Activated T-cell treated with anti-CD3 and anti-CD28 coated beads, Interleukin-2, amount 50 U/mL, for 24 hours (primary cell): ENCODE data around the gene LBX1.

ENCODE experiments used
- DNase-seq: peaks from one replicate; pipeline ENCODE4 v3.0.0-alpha.2; 2020
- H3K27ac Mint-ChIP-seq: 2 replicates; pipeline ENCODE4 v1.8.0; 2020; ENCODE audit warnings: mild to moderate bottlenecking, mixed read lengths
- H3K27me3 Mint-ChIP-seq: 2 replicates; pipeline ENCODE4 v1.8.0; 2020; ENCODE audit warnings: mixed read lengths
- H3K36me3 Mint-ChIP-seq: 2 replicates; pipeline ENCODE4 v1.8.0; 2020; ENCODE audit warnings: low read depth, mixed read lengths
- H3K4me1 Mint-ChIP-seq: 2 replicates; pipeline ENCODE4 v1.8.0; 2020; ENCODE audit warnings: low read depth, mixed read lengths
- H3K4me3 Mint-ChIP-seq: 2 replicates; pipeline ENCODE4 v1.8.0; 2020; ENCODE audit warnings: mild to moderate bottlenecking, moderate library complexity, mixed read lengths
- H3K9me3 Mint-ChIP-seq: 2 replicates; pipeline ENCODE4 v1.8.0; 2020; ENCODE audit warnings: mixed read lengths

The LBX1 gene

GRCh38 chr10:101234333-101234732, 5.1 kb upstream of the LBX1 start:
- no peak for DNase-seq
- peaks cover 93% of the 10 kb centered on the region for H3K27me3 Mint-ChIP-seq
- peaks cover 21% of the 10 kb centered on the region for H3K4me1 Mint-ChIP-seq
- H3K4me3 Mint-ChIP-seq, result no peak overlapping the region
- no peaks in the 10 kb centered on the region for H3K36me3 Mint-ChIP-seq
- H3K27ac Mint-ChIP-seq, result no peak overlapping the region
- no peaks in the 10 kb centered on the region for H3K9me3 Mint-ChIP-seq

GRCh38 chr10:101233863-101234262, 4.6 kb upstream of the LBX1 start:
- H3K4me3 Mint-ChIP-seq, result no peak overlapping the region
- H3K36me3 Mint-ChIP-seq, result no peaks in the 10 kb centered on the region
- peaks cover 93% of the 10 kb centered on the region for H3K27me3 Mint-ChIP-seq
- DNase-seq, result no peak
- H3K9me3 Mint-ChIP-seq, result no peaks in the 10 kb centered on the region
- no peak overlapping the region for H3K27ac Mint-ChIP-seq
- peaks cover 24% of the 10 kb centered on the region for H3K4me1 Mint-ChIP-seq

GRCh38 chr10:101233443-101233842, 4.2 kb upstream of the LBX1 start:
- Mint-ChIP-seq H3K4me1 (peaks cover 24% of the 10 kb centered on the region), H3K36me3 (no peaks in the 10 kb centered on the region), H3K9me3 (no peaks in the 10 kb centered on the region), H3K27ac (no peak overlapping the region), H3K4me3 (no peak overlapping the region), H3K27me3 (peaks cover 91% of the 10 kb centered on the region)
- DNase-seq, result no peak

- Mint-ChIP-seq H3K4me1 (peaks cover 23% of the 10 kb centered on the region), H3K27me3 (peaks cover 91% of the 10 kb centered on the region), H3K36me3 (no peaks in the 10 kb centered on the region), H3K27ac (no peak overlapping the region), H3K4me3 (no peak overlapping the region), H3K9me3 (no peaks in the 10 kb centered on the region)
- no peak for DNase-seq
These were observed 2.8 kb upstream of the LBX1 start for GRCh38 chr10:101231912-101232689.

- no peak overlapping the region for H3K27ac Mint-ChIP-seq
- H3K9me3 Mint-ChIP-seq, result no peaks in the 10 kb centered on the region
- peaks cover 87% of the 10 kb centered on the region for H3K27me3 Mint-ChIP-seq
- H3K4me3 Mint-ChIP-seq, result no peak overlapping the region
- no peaks in the 10 kb centered on the region for H3K36me3 Mint-ChIP-seq
- DNase-seq, result no peak
- peaks cover 21% of the 10 kb centered on the region for H3K4me1 Mint-ChIP-seq
These were observed 1.8 kb upstream of the LBX1 start for GRCh38 chr10:101231092-101231491.

- no peaks in the 10 kb centered on the region for H3K36me3 Mint-ChIP-seq
- peaks cover 87% of the 10 kb centered on the region for H3K27me3 Mint-ChIP-seq
- no peaks in the 10 kb centered on the region for H3K9me3 Mint-ChIP-seq
- H3K4me1 Mint-ChIP-seq, result peaks cover 26% of the 10 kb centered on the region
- H3K4me3 Mint-ChIP-seq, result no peak overlapping the region
- DNase-seq, result no peak
- no peak overlapping the region for H3K27ac Mint-ChIP-seq
These were observed 1.1 kb upstream of the LBX1 start for GRCh38 chr10:101230183-101230917.

- Mint-ChIP-seq H3K27me3 (peaks cover 82% of the 10 kb centered on the region), H3K4me1 (peaks cover 33% of the 10 kb centered on the region), H3K27ac (no peak overlapping the region), H3K4me3 (no peak overlapping the region), H3K36me3 (no peaks in the 10 kb centered on the region), H3K9me3 (no peaks in the 10 kb centered on the region)
- DNase-seq, result no peak
These were observed 347 bp downstream of the LBX1 start for GRCh38 chr10:101228966-101229265.

- Mint-ChIP-seq H3K36me3 (no peaks in the 10 kb centered on the region), H3K4me3 (peak overlapping the region; percentile 53), H3K9me3 (no peaks in the 10 kb centered on the region), H3K27ac (peak overlapping the region; percentile 7), H3K4me1 (peaks cover 38% of the 10 kb centered on the region), H3K27me3 (peaks cover 82% of the 10 kb centered on the region)
- DNase-seq, result no peak
These were observed 904 bp downstream of the LBX1 start for GRCh38 chr10:101228153-101228965.

GRCh38 chr10:101227429-101228152, 1.7 kb downstream of the LBX1 start:
- Mint-ChIP-seq H3K4me1 (peaks cover 45% of the 10 kb centered on the region), H3K36me3 (no peaks in the 10 kb centered on the region), H3K27me3 (peaks cover 82% of the 10 kb centered on the region), H3K27ac (peak overlapping the region; percentile 7), H3K4me3 (peak overlapping the region; percentile 53), H3K9me3 (no peaks in the 10 kb centered on the region)
- no peak for DNase-seq

- Mint-ChIP-seq H3K27ac (no peak overlapping the region), H3K9me3 (no peaks in the 10 kb centered on the region), H3K36me3 (no peaks in the 10 kb centered on the region), H3K4me1 (peaks cover 49% of the 10 kb centered on the region), H3K27me3 (peaks cover 82% of the 10 kb centered on the region), H3K4me3 (peak overlapping the region; percentile 59)
- no peak for DNase-seq
These were observed 2.5 kb downstream of the LBX1 start for GRCh38 chr10:101226491-101227428.

GRCh38 chr10:101225846-101226421, 3.3 kb downstream of the LBX1 start:
- H3K4me1 Mint-ChIP-seq, result peaks cover 51% of the 10 kb centered on the region
- H3K4me3 Mint-ChIP-seq, result peak overlapping the region; percentile 59
- DNase-seq, result no peak
- H3K27ac Mint-ChIP-seq, result peak overlapping the region; percentile 26
- H3K27me3 Mint-ChIP-seq, result peaks cover 82% of the 10 kb centered on the region
- H3K36me3 Mint-ChIP-seq, result no peaks in the 10 kb centered on the region
- H3K9me3 Mint-ChIP-seq, result no peaks in the 10 kb centered on the region

- no peak overlapping the region for H3K27ac Mint-ChIP-seq
- H3K27me3 Mint-ChIP-seq, result peaks cover 83% of the 10 kb centered on the region
- no peak for DNase-seq
- peak overlapping the region; percentile 52 for H3K4me3 Mint-ChIP-seq
- no peaks in the 10 kb centered on the region for H3K9me3 Mint-ChIP-seq
- no peaks in the 10 kb centered on the region for H3K36me3 Mint-ChIP-seq
- H3K4me1 Mint-ChIP-seq, result peaks cover 51% of the 10 kb centered on the region
These were observed 4.1 kb downstream of the LBX1 start for GRCh38 chr10:101224910-101225823.
